Measurements from ENCODE around the gene F10.

The F10 gene

DNA sequence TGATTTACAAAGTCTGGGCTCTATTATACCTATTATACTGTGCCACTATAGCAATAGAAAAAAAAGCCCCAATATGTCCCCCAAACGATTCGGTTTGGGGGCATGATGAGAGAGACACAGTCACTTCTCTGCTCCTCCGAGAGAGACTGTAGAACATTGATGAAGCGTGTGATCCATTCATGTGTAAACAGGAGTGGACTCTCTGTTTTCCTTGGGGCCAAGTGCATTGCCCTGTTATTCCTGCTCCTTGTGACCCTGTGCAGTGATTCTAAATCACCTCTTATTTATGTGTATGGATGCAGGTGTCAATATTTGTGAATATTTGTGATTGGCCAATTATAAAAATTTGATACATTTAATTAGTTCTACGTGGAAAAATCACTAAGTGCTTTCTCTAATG lies 17.0 kb downstream of the F10 start:
- no peak overlapping the region for H3K27ac ChIP-seq (ENCODE audit: poor library complexity, severe bottlenecking)
- ATAC-seq (ENCODE audit: low read depth) (no peak), DNase-seq (ENCODE audit: low spot score) (no peak)
- no peaks in the 10 kb centered on the region for H3K4me1 ChIP-seq (ENCODE audit: insufficient read depth, poor library complexity, severe bottlenecking)
- H3K4me3 ChIP-seq (ENCODE audit: severe bottlenecking): no peak overlapping the region
- no peak for TF ChIP-seq CTCF (IDR thresholded peaks at IDR 0.05; ENCODE audit: poor library complexity, severe bottlenecking)
- H3K27me3 ChIP-seq (ENCODE audit: insufficient read depth, poor library complexity, severe bottlenecking): no peaks in the 10 kb centered on the region
- no peaks in the 10 kb centered on the region for H3K9me3 ChIP-seq (ENCODE audit: severe bottlenecking)
- no peaks in the 10 kb centered on the region for H3K36me3 ChIP-seq (ENCODE audit: low read depth)

- H3K27ac ChIP-seq (ENCODE audit: poor library complexity, severe bottlenecking): no peak overlapping the region
- no peak overlapping the region for H3K4me3 ChIP-seq (ENCODE audit: severe bottlenecking)
- H3K36me3 ChIP-seq (ENCODE audit: low read depth): no peaks in the 10 kb centered on the region
- no peaks in the 10 kb centered on the region for H3K27me3 ChIP-seq (ENCODE audit: insufficient read depth, poor library complexity, severe bottlenecking)
- no peaks in the 10 kb centered on the region for H3K9me3 ChIP-seq (ENCODE audit: severe bottlenecking)
- no peak; the same call in 2 of the 3 replicates for ATAC-seq (ENCODE audit: low read depth)
- no peaks in the 10 kb centered on the region for H3K4me1 ChIP-seq (ENCODE audit: insufficient read depth, poor library complexity, severe bottlenecking)
- no peak for DNase-seq (ENCODE audit: low spot score)
- no peak for TF ChIP-seq CTCF (IDR thresholded peaks at IDR 0.05; ENCODE audit: poor library complexity, severe bottlenecking)
These were observed 18.3 kb downstream of the F10 start for GRCh38 chr13:113140677-113141600.

DNA sequence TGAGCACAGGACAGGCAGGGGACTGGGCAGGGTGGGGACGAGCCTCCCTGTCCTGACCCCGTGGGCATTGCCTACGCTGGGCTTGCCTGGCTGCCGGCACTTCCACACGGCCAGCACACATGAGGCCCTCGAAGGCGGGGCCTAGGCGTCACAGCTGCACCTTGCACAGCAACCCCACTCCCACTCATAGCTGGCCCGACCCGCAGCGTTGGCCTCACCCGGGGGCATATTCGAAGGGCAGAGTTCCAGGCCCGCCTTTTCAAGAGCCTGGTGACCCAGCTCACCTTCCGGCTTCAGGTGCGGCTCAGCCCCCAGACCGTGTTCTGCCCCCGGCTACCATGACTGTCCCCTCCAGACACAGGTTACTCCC lies 19.0 kb downstream of the F10 start:
- no peak for DNase-seq (ENCODE audit: low spot score)
- no peak for ATAC-seq (ENCODE audit: low read depth)
- no peaks in the 10 kb centered on the region for H3K36me3 ChIP-seq (ENCODE audit: low read depth)
- H3K4me1 ChIP-seq (ENCODE audit: insufficient read depth, poor library complexity, severe bottlenecking): no peaks in the 10 kb centered on the region
- H3K9me3 ChIP-seq (ENCODE audit: severe bottlenecking): no peaks in the 10 kb centered on the region
- H3K4me3 ChIP-seq (ENCODE audit: severe bottlenecking): no peak overlapping the region
- no peak for TF ChIP-seq CTCF (IDR thresholded peaks at IDR 0.05; ENCODE audit: poor library complexity, severe bottlenecking)
- H3K27ac ChIP-seq (ENCODE audit: poor library complexity, severe bottlenecking): no peak overlapping the region
- H3K27me3 ChIP-seq (ENCODE audit: insufficient read depth, poor library complexity, severe bottlenecking): no peaks in the 10 kb centered on the region

GRCh38 chr13:113142876-113143275 lies 20.3 kb downstream of the F10 start:
- DNase-seq (ENCODE audit: low spot score): no peak

More at GRCh38 chr13:113142876-113143275, 20.3 kb downstream of the F10 start:
- TF ChIP-seq CTCF (IDR thresholded peaks at IDR 0.05; ENCODE audit: poor library complexity, severe bottlenecking): no peak
- ATAC-seq (ENCODE audit: low read depth): no peak
- Histone ChIP-seq H3K4me1 (ENCODE audit: insufficient read depth, poor library complexity, severe bottlenecking) (no peaks in the 10 kb centered on the region), H3K9me3 (ENCODE audit: severe bottlenecking) (no peaks in the 10 kb centered on the region), H3K27me3 (ENCODE audit: insufficient read depth, poor library complexity, severe bottlenecking) (no peaks in the 10 kb centered on the region), H3K27ac (ENCODE audit: poor library complexity, severe bottlenecking) (no peak overlapping the region), H3K36me3 (ENCODE audit: low read depth) (no peaks in the 10 kb centered on the region), H3K4me3 (ENCODE audit: severe bottlenecking) (no peak overlapping the region)
